Small intestine (tissue), 7 donors: ENCODE measurements around the gene SCT. TPM values are rescaled to one million over a fixed set of nuclear protein-coding genes. Genes with fewer than 3 reads are reported as not detected.

Experiments
- DNase-seq, 2 donors: peaks; one replicate each; pipeline versions ENCODE4 v3.0.0 to v3.0.0-alpha.2; 2013
- FAIRE-seq: peaks from 2 replicates; lab custom pipeline; 2012; peaks lifted over from hg19 to GRCh38; lab: Jason Lieb, UNC
- H3K27ac ChIP-seq, 3 donors: one replicate each; pipeline ENCODE4 v1.5.1; 2013; ENCODE audit warnings: low read length in 2 of 3, mild to moderate bottlenecking in 2 of 3, control low read depth in 1 of 3, inconsistent platforms in 1 of 3, low read depth in 1 of 3, moderate library complexity in 1 of 3
- H3K27me3 ChIP-seq, 3 donors: one replicate each; pipeline ENCODE4 v1.6.1; 2013; ENCODE audit warnings: low read length in 3 of 3, inconsistent platforms in 1 of 3; ENCODE audit not compliant: control insufficient read depth in 3 of 3, insufficient read depth in 3 of 3
- H3K36me3 ChIP-seq, 3 donors: one replicate each; pipeline ENCODE4 v1.6.1; 2013; ENCODE audit warnings: low read length in 3 of 3, inconsistent platforms in 1 of 3, low read depth in 1 of 3, mild to moderate bottlenecking in 1 of 3, moderate library complexity in 1 of 3; ENCODE audit not compliant: control insufficient read depth in 3 of 3, insufficient read depth in 2 of 3
- H3K4me1 ChIP-seq, 3 donors: one replicate each; pipeline ENCODE4 v1.6.1; 2013; ENCODE audit warnings: low read length in 2 of 3, inconsistent platforms in 1 of 3, low read depth in 1 of 3, mild to moderate bottlenecking in 1 of 3, moderate library complexity in 1 of 3; ENCODE audit not compliant: control insufficient read depth in 3 of 3, insufficient read depth in 2 of 3
- H3K4me3 ChIP-seq, 3 donors: one replicate each; pipeline ENCODE4 v1.5.1; 2013; ENCODE audit warnings: low read length in 3 of 3, control low read depth in 1 of 3, inconsistent platforms in 1 of 3, low read depth in 1 of 3, mild to moderate bottlenecking in 1 of 3, moderate library complexity in 1 of 3
- H3K9me3 ChIP-seq, 2 donors: one replicate each; pipeline ENCODE4 v1.6.1; 2013; ENCODE audit warnings: low read depth in 1 of 2, low read length in 1 of 2; ENCODE audit not compliant: control insufficient read depth in 2 of 2, insufficient read depth in 1 of 2
- WGBS, 3 donors: extraction: QIAGEN DNeasy Blood & Tissue Kit; methylation state at CpG; one replicate each; pipeline ENCODE4 v1.1.7; 2013; 5-methylcytosine and 5-hydroxymethylcytosine counted together
- polyA plus RNA-seq, 4 donors: library from polyadenylated mRNA; stranded (reverse) in 3 of 4; unstranded in 1 of 4; fragments of 200-250 nt in 3 of 4; fragments of 120-200 nt in 1 of 4; gene quantifications; one replicate each; pipeline versions ENCODE4 v1.2.1 to v1.2.3, GENCODE V29; 2013
- donor health status: healthy with polysubstance abuse.
- donor health status: control.
- donor health status: control.
- donor health status: Bipolar disorder and iron deficiency.
- donor health status: healthy.

The SCT gene
- polyA plus RNA-seq, 4 donors = 4.8 to 114 (median 22.3) TPM

GRCh38 chr11:607971-608659 lies 18.9 kb downstream of the SCT start:
- 91 to 94% (median 93%) methylated on average over 44 to 45 of the region's 45 CpGs for WGBS, 3 donors
- H3K9me3 ChIP-seq = no peaks in the 10 kb centered on the region
- peaks cover 0 to 3% (median 2%) of the 10 kb centered on the region in 3 donors for H3K4me1 ChIP-seq
- peaks cover 48 to 100% (median 52%) of the 10 kb centered on the region in 3 donors for H3K36me3 ChIP-seq
- no peak overlapping the region for H3K4me3 ChIP-seq
- DNase-seq = no peak
- H3K27me3 ChIP-seq = no peaks in the 10 kb centered on the region
- no peak overlapping the region for H3K27ac ChIP-seq
- FAIRE-seq = no peak

GRCh38 chr11:607020-607780 lies 19.8 kb downstream of the SCT start:
- no peak for DNase-seq
- Histone ChIP-seq H3K4me1 (no peaks in the 10 kb centered on the region), H3K9me3 (no peaks in the 10 kb centered on the region), H3K27me3 (no peaks in the 10 kb centered on the region), H3K36me3 (peaks cover 42 to 100% (median 53%) of the 10 kb centered on the region in 3 donors), H3K27ac (no peak overlapping the region), H3K4me3 (no peak overlapping the region)
- WGBS, 3 donors = 91 to 93% (median 92%) methylated on average over 34 to 35 of the region's 35 CpGs
- FAIRE-seq = no peak

- WGBS, 3 donors = 60 to 82% (median 75%) methylated on average over 13 to 19 of the region's 19 CpGs
- Histone ChIP-seq H3K4me1 (no peaks in the 10 kb centered on the region), H3K27ac (no peak overlapping the region), H3K9me3 (no peaks in the 10 kb centered on the region), H3K4me3 (no peak overlapping the region), H3K36me3 (peaks cover 47 to 100% (median 58%) of the 10 kb centered on the region in 3 donors), H3K27me3 (no peaks in the 10 kb centered on the region)
- no peak for DNase-seq
- no peak for FAIRE-seq
These were observed 20.7 kb downstream of the SCT start for GRCh38 chr11:606245-606644.

GRCh38 chr11:605286-606129 lies 21.5 kb downstream of the SCT start:
- no peaks in the 10 kb centered on the region for H3K27me3 ChIP-seq
- no peak overlapping the region for H3K27ac ChIP-seq
- no peaks in the 10 kb centered on the region for H3K4me1 ChIP-seq
- peaks cover 47 to 98% (median 53%) of the 10 kb centered on the region in 3 donors for H3K36me3 ChIP-seq
- H3K4me3 ChIP-seq = no peak overlapping the region
- H3K9me3 ChIP-seq = no peaks in the 10 kb centered on the region
- WGBS, 3 donors = 93 to 96% (median 95%) methylated on average over 33 of the region's 33 CpGs
- no peak for DNase-seq
- FAIRE-seq = no peak

- Histone ChIP-seq H3K4me3 (no peak overlapping the region), H3K9me3 (no peaks in the 10 kb centered on the region), H3K27me3 (no peaks in the 10 kb centered on the region), H3K4me1 (no peaks in the 10 kb centered on the region), H3K27ac (no peak overlapping the region), H3K36me3 (peaks cover 45 to 98% (median 48%) of the 10 kb centered on the region in 3 donors)
- DNase-seq (no peak), FAIRE-seq (no peak)
- WGBS, 3 donors = 89 to 92% (median 90%) methylated on average over 13 of the region's 13 CpGs
These were observed 23.8 kb downstream of the SCT start for GRCh38 chr11:603154-603553.

- 94 to 95% (median 95%) methylated on average over 23 of the region's 23 CpGs for WGBS, 3 donors
- H3K9me3 ChIP-seq = no peaks in the 10 kb centered on the region
- FAIRE-seq = no peak
- no peaks in the 10 kb centered on the region for H3K4me1 ChIP-seq
- no peak for DNase-seq
- no peak overlapping the region for H3K4me3 ChIP-seq
- no peak overlapping the region for H3K27ac ChIP-seq
- H3K36me3 ChIP-seq = peaks cover 39 to 98% (median 45%) of the 10 kb centered on the region in 3 donors
- H3K27me3 ChIP-seq = no peaks in the 10 kb centered on the region
These were observed 25.3 kb downstream of the SCT start for GRCh38 chr11:601573-602245.

GRCh38 chr11:598005-598680 lies 28.8 kb downstream of the SCT start:
- H3K36me3 ChIP-seq = peaks cover 42 to 96% (median 44%) of the 10 kb centered on the region in 3 donors
- FAIRE-seq = no peak
- DNase-seq = no peak

More at GRCh38 chr11:598005-598680, 28.8 kb downstream of the SCT start:
- no peak overlapping the region for H3K4me3 ChIP-seq
- no peaks in the 10 kb centered on the region for H3K4me1 ChIP-seq
- H3K27me3 ChIP-seq = no peaks in the 10 kb centered on the region
- WGBS, 3 donors = 92 to 95% (median 92%) methylated on average over 29 to 30 of the region's 30 CpGs
- no peak overlapping the region for H3K27ac ChIP-seq
- no peaks in the 10 kb centered on the region for H3K9me3 ChIP-seq
